ENCODE measurements around the gene NDNF.

The NDNF gene

GRCh38 chr4:121072224-121073003 is at the start of gene NDNF:
TSS of gene NDNF (minus strand) at chr4:121072535. CDS start at chr4:121045837, 26,698 bp downstream.
- DNase-seq (ENCODE audit: low read depth in 3 of 3, low spot score in 1 of 3) = peak in 1 of 3 donors; percentile 18

GRCh38 chr4:121119715-121120114 is 47.4 kb upstream of the NDNF start:
- no peak for DNase-seq (ENCODE audit: low read depth in 3 of 3, low spot score in 1 of 3)

- DNase-seq (ENCODE audit: low read depth in 3 of 3, low spot score in 1 of 3) = no peak
Observed at GRCh38 chr4:121118344-121118743, 46.0 kb upstream of the NDNF start.

- no peak for DNase-seq (ENCODE audit: low read depth in 3 of 3, low spot score in 1 of 3)
Observed at GRCh38 chr4:121114756-121115155, 42.4 kb upstream of the NDNF start.

- no peak for DNase-seq (ENCODE audit: low read depth in 3 of 3, low spot score in 1 of 3)
Observed at GRCh38 chr4:121112530-121112929, 40.2 kb upstream of the NDNF start.

- no peak for DNase-seq (ENCODE audit: low read depth in 3 of 3, low spot score in 1 of 3)
Observed at GRCh38 chr4:121108557-121108956, 36.2 kb upstream of the NDNF start.

GRCh38 chr4:121107507-121107906 is 35.2 kb upstream of the NDNF start:
- no peak for DNase-seq (ENCODE audit: low read depth in 3 of 3, low spot score in 1 of 3)

- DNase-seq (ENCODE audit: low read depth in 3 of 3, low spot score in 1 of 3) = no peak
Observed at GRCh38 chr4:121100093-121100775, 27.9 kb upstream of the NDNF start.

GRCh38 chr4:121098266-121098665 is 25.9 kb upstream of the NDNF start:
- DNase-seq (ENCODE audit: low read depth in 3 of 3, low spot score in 1 of 3) = no peak

GRCh38 chr4:121096629-121097028 is 24.3 kb upstream of the NDNF start:
- DNase-seq (ENCODE audit: low read depth in 3 of 3, low spot score in 1 of 3) = no peak

GRCh38 chr4:121096191-121096590 is 23.9 kb upstream of the NDNF start:
- no peak for DNase-seq (ENCODE audit: low read depth in 3 of 3, low spot score in 1 of 3)

GRCh38 chr4:121094297-121094966 is 22.1 kb upstream of the NDNF start:
- DNase-seq (ENCODE audit: low read depth in 3 of 3, low spot score in 1 of 3) = no peak

- no peak for DNase-seq (ENCODE audit: low read depth in 3 of 3, low spot score in 1 of 3)
Observed at GRCh38 chr4:121093261-121093660, 20.9 kb upstream of the NDNF start.

GRCh38 chr4:121091941-121092340 is 19.6 kb upstream of the NDNF start:
- no peak for DNase-seq (ENCODE audit: low read depth in 3 of 3, low spot score in 1 of 3)

- DNase-seq (ENCODE audit: low read depth in 3 of 3, low spot score in 1 of 3) = no peak
Observed at GRCh38 chr4:121088867-121089266, 16.5 kb upstream of the NDNF start.

GRCh38 chr4:121079376-121079775 is 7.0 kb upstream of the NDNF start:
- no peak for DNase-seq (ENCODE audit: low read depth in 3 of 3, low spot score in 1 of 3)

GRCh38 chr4:121077496-121077895 is 5.2 kb upstream of the NDNF start:
- DNase-seq (ENCODE audit: low read depth in 3 of 3, low spot score in 1 of 3) = no peak

- no peak for DNase-seq (ENCODE audit: low read depth in 3 of 3, low spot score in 1 of 3)
Observed at GRCh38 chr4:121076416-121076815, 4.1 kb upstream of the NDNF start.

- DNase-seq (ENCODE audit: low read depth in 3 of 3, low spot score in 1 of 3) = no peak
Observed at GRCh38 chr4:121073672-121074381, 1.5 kb upstream of the NDNF start.

GRCh38 chr4:121073004-121073435 is 685 bp upstream of the NDNF start:
- no peak for DNase-seq (ENCODE audit: low read depth in 3 of 3, low spot score in 1 of 3)

- DNase-seq (ENCODE audit: low read depth in 3 of 3, low spot score in 1 of 3) = no peak
Observed at GRCh38 chr4:121071640-121072223, 603 bp downstream of the NDNF start.

All from stimulated activated CD4-positive, alpha-beta T cell treated with anti-CD3 and anti-CD28 coated beads, TNF-alpha, amount 100 ng/mL, for 1 hour (primary cell).